HG02852 (cell line): ENCODE measurements around the gene CCDC85C.
"Not testable (repeated sequence)": the region's sequence is repeated elsewhere in the genome, so short reads cannot be mapped to it uniquely, and the experiment has no call there.

Source experiments
- ATAC-seq: cut with Tn5 transposase; IDR thresholded peaks from one replicate; pipeline ENCODE4 v1.9.1; 2021; ENCODE audit warnings: mild to moderate bottlenecking, moderate library complexity; ENCODE audit not compliant: unreplicated experiment

The CCDC85C gene

GRCh38 chr14:99603471-99604277, at the start of gene CCDC85C:
Gene CCDC85C (minus strand): TSS chr14:99604207. CDS start chr14:99603959, 248 bp downstream.
- ATAC-seq, result no peak

GRCh38 chr14:99651953-99652746, 48.1 kb upstream of the CCDC85C start:
- no peak for ATAC-seq

GRCh38 chr14:99650189-99650588, 46.2 kb upstream of the CCDC85C start:
- ATAC-seq, result no peak

GRCh38 chr14:99649643-99650042, 45.6 kb upstream of the CCDC85C start:
- no peak for ATAC-seq

- ATAC-seq, result no peak
Observed at GRCh38 chr14:99649219-99649618, 45.2 kb upstream of the CCDC85C start.

GRCh38 chr14:99648027-99648784, 44.2 kb upstream of the CCDC85C start:
- no peak for ATAC-seq

GRCh38 chr14:99647411-99647810, 43.4 kb upstream of the CCDC85C start:
- ATAC-seq, result no peak

GRCh38 chr14:99645545-99646505, 41.8 kb upstream of the CCDC85C start:
- ATAC-seq, result no peak

GRCh38 chr14:99644723-99645544, 40.9 kb upstream of the CCDC85C start, which contains the start of gene HHIPL1:
Gene HHIPL1 (plus strand): TSS chr14:99645129. CDS start chr14:99645208, 79 bp downstream.
- ATAC-seq, result no peak

- no peak for ATAC-seq
Observed at GRCh38 chr14:99644035-99644587, 40.1 kb upstream of the CCDC85C start.

GRCh38 chr14:99643343-99643742, 39.3 kb upstream of the CCDC85C start:
- no peak for ATAC-seq

- not testable (repeated sequence) for ATAC-seq
Observed at GRCh38 chr14:99642771-99643170, 38.8 kb upstream of the CCDC85C start.

GRCh38 chr14:99637624-99638023, 33.6 kb upstream of the CCDC85C start:
- no peak for ATAC-seq

- ATAC-seq, result no peak
Observed at GRCh38 chr14:99636487-99636886, 32.5 kb upstream of the CCDC85C start.

GRCh38 chr14:99635116-99635515, 31.1 kb upstream of the CCDC85C start:
- ATAC-seq, result no peak

GRCh38 chr14:99634443-99634842, 30.4 kb upstream of the CCDC85C start:
- no peak for ATAC-seq

- ATAC-seq, result no peak
Observed at GRCh38 chr14:99633918-99634317, 29.9 kb upstream of the CCDC85C start.

GRCh38 chr14:99633141-99633540, 29.1 kb upstream of the CCDC85C start:
- no peak for ATAC-seq
